ENCODE data around the gene PSMB10.
A peak's percentile ranks its signal among the peaks of the same experiment; 100 is the strongest.
"Not testable (repeated sequence)": the region's sequence is repeated elsewhere in the genome, so short reads cannot be mapped to it uniquely, and the experiment has no call there.

PSMB10 gene

DNA sequence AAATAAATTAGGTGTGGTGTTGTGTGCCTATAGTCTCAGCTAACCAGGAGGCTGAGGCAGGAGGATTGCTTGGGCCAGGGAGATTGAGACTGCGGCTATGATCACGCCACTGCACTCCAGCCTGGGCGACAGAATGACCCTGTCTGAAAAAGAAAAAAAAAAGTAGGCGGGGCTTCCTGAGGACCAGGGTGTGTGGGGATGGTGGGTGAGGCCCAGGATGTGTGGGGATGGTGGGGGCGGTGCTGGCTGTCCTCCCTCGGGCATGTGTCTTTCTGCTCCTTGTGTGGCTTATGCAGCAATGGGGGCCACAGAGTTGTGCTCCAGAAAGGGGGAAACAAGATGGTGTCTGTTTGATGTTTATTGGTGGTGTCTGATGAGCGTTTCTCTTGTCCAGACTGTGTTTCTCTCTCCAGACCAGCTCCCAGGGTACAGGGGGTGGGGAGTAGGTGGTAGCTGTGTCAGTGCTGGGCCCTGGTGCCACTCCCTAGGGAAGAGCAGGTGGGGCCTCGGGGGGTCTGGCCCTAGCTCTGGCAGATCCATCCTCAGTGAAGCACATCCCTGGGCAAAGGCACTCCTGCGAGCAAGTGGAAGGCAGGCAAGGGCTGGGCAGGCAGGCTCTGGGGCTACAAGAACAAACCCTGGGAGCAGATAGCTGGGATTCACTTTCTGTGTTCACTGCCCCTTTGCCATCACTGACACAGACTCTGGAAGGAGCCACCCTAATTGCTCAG is 5.0 kb upstream of the PSMB10 start:
- DNase-seq, result no peak

DNA sequence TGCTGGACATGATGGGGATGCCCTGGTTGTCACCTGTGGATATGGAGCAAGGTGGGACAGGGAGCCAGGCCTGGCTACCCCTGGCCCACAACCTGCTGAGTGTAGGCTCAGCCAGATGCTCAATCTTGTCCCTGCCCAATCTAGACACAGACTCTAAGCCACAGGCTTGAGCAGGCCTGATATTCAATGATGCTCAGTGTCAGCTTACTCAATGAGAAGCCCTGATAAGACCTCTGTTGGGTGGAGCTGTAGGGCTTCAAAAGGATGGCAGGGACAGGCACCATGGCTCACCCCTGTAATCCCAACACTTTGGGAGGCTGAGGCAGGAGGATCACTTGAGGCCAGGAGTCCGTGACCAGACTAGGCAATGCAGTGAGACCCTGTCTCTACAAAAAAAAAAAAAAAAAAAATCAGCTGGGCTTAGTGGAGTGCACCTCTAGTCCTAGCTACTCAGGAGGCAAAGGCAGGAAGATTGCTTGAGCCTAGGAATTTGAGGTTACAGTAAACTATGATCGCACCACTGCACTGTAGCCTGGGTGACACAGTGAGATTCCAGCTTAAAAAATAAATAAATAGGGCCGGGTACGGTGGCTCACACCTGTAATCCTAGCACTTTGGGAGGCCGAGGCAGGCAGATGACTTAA is 3.9 kb upstream of the PSMB10 start:
- DNase-seq, result no peak

DNA sequence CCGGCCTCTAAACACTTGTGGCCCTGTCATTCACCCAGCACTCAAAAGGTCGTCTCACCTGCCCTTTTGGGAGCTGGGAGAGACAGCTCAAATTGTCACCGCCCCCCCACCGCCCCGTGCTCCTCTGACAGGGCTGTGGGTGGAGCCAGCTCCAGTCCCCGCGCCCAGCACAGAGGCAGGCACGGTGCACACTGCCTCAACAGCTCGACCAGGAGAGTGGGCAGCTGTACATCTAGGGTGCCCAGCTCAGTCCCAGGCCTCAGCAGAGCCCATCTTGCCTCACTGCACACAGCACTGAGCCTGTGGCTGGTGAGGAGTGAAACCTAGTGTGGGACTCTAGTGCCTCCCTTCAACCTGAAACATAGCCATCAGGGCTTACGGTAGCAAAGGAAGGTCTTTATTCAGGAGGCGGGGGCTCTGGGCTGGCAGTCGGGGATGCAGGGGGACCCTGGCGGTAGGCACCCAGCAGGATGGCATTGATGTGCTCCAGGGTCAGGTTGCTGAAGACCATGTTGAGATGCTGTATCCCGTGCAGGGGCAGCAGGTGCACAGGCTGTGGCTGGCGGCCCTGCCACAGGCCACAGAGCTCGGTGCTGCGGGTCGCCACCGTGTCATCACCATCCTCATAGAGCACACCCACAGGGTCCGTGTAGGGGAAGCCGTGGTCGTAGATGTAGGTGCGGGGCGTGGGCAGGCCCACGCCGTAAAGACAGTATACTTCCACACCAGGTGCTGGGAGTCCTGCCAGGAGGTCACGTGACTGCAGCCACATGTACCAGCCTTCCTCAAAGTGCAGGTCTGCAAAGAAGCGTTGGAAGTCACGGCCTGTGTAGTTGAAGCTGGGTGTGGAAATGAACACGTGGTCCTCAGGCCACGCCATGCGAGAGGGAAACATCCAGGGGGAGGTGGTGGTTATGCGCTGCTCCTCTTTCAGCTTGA is 3.1 kb upstream of the PSMB10 start:
- no peak for DNase-seq

DNA sequence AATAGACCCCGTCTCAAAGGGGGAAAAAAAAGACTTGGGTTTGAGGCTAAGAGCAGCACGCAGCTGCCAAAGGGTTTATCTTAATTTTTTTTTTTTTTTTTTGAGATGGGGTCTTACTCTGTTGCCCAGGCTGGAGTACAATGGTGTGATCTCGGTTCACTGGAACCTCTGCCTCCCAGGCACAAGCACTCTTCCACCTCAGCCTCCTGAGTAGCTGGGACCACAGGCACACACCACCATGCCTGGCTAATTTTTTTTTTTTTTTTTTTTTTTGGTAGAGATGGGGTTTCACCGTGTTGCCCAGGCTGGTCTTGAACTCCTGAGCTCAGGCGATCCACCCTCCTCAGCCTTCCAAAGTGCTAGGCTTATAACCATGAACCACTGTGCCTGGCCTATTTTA is 1.1 kb upstream of the PSMB10 start:
- DNase-seq, result not testable (repeated sequence)

DNA sequence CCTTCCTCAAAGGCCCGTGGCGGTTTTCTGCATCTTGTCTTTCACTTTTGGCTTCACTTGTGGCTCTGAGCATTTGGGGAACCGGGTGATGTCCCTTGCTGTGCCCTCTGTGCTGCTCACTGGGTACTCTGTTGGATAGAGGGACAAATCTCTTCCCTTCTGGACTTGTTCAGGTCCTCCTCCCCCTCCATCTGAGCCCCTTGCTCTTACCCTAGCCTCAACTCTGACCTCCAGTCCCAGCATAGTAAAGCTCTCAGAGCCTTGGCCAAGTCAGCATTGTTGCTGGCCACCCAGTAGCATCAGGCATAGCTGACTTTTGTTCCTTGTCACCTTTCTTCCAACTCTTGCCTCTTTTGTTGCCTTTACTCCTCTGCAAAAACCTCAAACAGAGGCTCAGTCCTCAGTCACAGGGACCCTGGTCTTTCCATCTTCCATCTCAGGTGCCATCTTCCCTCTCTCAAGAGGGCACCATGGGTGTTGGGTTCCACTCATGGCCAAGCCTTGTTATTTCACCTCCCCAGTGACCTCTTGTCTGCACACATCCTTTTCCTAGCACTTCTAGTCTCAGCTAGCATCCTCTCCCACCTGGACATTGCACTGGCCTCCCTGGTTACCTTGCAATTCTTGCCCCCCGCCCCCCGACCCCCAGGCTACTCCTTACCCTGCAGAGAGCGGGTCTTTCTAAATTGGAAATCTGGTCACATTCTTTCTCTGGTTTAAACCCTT is 393 bp upstream of the PSMB10 start:
- DNase-seq, result peak; percentile 70

DNA sequence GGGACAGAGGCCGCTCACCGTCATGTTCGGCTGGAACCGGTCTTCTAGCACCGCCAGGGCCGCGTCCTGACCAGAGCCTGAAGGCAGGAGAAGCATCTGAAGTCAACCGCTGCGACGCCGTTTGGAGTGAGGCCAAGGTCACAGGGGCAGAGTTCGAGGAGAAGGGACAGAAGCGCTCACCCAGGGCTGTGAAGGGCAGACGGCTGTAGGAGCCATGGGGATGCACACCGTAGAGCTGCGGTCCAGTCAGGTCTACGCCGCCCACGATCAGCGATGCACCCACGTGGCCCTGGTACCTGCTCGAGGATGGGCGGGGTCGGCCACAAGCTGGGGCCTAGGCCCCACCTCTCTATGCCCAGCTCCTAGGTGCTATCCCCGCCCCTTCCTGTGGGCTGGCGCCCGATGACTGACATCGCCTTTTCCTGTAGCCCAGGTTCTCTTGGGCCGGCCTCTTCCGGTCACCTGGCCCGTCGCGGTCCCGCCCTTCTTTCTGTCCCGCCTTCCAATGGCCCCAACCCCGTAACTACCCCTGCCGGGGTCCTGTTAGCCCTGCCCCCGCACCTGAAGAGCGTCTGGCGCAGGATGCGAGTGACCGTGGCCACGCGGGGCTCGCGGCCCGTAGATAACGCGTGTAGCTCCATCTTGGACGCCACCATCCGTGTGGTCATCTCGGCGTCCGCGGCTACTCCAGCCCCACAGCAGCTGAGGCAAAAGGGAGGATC is 1.1 kb downstream of the PSMB10 start:
- peak; percentile 92 for DNase-seq

DNA sequence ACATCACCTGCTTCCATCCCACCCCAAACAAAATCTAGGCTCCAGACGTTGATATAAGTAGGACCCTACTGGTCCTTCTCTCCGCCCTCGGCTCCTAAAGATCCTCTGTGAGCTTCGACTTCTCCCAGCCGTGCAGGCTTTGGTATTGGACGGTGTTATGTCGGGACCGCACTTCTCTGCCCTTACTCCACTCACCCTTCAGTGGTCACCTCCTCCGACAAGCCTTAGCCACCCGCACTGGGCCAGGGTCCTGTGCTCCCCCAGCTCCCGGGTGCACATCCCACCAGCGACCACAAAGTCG is 1.6 kb downstream of the PSMB10 start:
- no peak for DNase-seq

DNA sequence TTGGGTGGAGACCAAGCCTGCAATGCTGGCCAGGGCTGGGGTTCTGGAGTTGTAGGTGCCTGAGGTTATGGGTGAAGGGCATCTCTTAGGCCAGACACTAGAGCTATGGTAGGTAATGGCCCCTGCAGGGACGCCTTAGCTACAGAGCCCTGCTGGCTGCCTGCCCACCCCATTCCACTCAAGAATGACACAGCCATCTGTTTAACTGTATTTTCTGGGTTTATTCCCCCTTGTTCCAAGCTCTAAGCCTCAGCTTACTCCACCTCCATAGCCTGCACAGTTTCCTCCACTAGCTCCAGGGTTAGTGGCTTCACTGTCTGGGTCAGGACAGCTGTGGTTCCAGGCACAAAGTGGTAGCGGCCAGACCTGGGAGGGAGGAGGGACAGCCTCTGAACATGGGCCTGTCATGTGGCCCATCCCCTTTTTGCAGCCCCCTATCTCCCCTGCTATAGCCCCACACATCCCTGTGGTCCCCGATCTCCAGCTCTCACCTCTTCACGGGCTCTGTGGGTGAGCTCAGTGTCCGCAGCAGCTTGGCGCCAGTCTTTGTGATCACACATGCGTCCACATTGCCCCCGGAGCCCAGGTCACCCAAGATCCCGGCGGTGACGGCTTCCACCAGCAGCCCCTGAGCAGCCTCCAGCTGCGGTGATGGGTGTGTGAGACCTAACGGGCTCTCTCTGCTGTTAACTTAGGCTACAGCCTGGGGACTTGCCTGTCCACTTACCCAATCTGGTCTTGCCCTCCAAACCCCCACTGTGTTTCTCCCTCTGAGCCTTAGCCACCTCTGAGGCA is 2.1 kb downstream of the PSMB10 start:
- DNase-seq, result no peak

DNA sequence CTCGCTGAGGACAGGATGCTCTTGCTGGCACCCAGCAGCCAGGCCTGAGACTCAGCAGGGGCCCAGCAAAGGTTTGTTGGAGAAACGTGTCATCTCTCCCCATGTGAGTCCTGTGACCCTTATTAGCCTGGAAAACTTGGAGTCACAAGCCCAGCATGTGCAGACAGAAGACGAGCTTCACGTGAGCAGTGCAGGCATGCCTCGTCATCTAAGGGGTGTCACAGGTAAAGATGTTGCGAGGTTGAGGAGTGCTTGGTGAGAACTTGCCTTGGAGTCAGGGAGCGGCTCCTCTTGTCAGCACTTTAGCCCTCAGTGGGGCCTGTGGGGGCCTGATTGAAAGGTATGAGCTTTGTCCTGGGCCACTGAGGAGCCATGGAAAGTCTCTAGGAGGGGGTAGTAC is 2.8 kb downstream of the PSMB10 start:
- no peak for DNase-seq

DNA sequence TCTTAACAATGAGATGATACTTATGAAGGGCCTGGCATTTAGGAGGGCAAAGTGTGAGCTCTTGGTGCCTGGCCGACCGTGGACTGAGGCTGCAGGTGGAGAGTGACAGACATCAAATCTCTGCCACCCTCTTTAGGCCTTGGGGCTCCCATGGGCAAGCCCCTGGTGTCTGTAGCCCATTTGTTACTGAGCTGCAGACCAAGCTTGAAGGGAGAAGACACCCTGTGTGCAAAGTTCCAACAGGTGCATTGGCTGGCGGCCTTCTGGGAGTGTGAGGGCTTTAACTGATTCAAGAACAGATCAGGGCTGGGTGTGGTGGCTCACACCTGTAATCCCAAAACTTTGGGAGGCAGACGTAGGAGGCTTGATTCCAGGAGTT is 4.2 kb downstream of the PSMB10 start:
- DNase-seq, result no peak

DNA sequence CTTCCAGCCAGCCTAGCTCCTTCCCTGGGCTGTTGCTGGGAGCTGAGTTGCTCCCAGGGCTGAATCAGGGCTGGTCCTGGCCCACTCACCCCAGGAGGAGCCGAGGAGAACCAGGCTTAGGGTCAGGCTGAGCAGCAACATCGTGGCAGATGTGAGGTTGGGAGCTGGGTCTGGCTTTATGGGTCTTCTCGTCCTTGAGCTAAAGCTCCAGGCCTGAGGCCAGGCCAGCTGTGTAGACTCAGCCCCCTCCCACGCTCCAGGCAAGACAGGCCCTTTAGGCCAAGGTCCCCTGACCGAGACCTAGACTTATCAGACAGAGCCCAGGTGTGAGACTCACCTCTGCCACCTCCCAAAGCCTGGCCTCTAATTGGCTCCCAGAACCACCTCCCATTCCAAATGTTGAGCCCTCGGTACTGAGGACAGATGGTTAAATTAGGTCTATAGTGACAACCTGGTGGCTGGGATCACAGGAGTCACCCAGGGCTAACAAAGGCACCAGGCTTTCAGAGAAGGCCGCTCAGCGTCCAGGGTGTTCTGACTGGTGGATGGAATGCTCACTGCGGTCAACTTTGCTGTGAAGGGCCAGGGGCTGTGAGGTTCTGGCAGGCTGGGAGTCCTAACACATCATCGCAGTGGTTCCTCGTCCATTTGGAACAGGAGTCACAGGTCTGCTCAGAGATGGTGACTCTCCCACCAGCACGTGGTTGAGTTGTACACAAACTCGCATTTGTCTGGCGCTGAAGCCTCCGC is 4.8 kb downstream of the PSMB10 start, which contains the start of gene CTRL:
Gene CTRL, minus strand, starts transcription at position 151 of the 750 bp plus-strand sequence. Its CDS starts 10 bp downstream, at position 141.
- no peak for DNase-seq

DNA sequence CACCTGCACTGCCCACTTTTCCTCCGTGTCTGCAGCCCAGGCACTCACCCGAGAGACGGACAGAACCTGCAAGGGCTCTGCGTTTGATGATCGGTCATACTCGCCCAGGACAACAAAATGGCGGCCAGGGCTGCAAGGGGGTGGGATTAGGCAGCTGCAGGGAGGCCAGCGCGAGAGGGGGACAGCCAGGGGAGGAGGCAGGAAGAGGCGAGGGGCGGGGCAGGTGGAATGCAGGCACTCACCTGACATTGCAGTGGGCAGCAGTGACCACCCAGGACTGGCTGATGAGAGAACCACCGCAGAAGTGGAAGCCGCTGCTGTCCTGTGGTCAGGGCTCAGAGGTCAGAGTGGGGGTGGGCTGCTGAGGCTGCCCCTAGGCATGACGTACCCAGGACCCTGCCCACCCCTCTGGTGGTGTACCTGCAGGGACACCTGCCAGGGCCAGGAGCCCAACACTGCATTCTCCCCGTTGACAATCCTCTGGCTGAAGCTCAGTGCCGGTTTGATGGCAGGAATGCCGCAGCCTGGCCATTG is 5.9 kb downstream of the PSMB10 start:
- DNase-seq, result no peak

DNA sequence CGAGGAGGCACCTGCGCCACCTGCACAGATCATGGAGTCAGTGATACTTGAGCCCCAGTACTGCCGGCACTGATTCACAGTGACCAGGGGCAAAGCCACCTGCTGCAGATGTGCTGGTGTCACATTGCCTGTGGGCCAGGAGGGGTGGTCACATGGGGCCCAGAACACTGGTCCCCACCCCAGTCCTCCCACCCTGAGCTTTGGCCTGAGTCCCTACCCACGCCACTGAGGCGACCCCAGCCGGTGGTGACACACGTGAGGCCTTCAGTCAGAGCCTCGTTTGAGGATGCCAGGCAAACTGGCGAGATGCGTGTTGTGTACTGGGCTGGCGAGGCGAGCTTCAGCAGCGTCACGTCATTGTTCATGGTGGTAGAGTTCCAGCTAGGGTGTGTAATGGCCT is 6.5 kb downstream of the PSMB10 start:
- DNase-seq, result no peak

DNA sequence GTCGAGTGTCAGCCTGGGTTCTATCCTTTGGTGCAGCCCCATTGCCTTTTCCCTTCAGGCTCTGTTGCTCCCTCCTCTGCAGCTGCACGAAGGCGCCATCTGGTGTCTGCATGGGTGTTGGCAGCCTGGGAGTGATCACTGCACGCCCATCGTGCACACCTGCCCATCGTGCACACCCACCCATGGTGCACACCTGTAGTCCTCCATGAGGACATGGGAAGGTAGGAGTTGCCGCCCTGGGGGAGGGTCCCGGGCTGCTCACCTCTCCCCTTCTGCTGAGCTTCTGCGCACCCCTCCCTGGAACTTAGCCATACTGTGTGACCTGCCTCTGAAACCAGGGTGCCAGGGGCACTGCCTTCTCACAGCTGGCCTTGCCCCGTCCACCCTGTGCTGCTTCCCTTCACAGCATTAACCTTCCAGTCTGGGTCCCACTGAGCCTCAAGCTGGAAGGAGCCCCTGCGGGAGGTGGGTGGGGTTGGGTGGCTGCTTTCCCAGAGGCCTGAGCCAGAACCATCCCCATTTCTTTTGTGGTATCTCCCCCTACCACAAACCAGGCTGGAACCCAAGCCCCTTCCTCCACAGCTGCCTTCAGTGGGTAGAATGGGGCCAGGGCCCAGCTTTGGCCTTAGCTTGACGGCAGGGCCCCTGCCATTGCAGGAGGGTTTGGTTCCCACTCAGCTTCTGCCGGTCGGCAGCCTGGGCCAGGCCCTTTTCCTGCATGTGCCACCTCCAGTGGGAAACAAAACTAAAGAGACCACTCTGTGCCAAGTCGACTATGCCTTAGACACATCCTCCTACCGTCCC is 7.9 kb downstream of the PSMB10 start:
- DNase-seq, result peak; percentile 58

DNA sequence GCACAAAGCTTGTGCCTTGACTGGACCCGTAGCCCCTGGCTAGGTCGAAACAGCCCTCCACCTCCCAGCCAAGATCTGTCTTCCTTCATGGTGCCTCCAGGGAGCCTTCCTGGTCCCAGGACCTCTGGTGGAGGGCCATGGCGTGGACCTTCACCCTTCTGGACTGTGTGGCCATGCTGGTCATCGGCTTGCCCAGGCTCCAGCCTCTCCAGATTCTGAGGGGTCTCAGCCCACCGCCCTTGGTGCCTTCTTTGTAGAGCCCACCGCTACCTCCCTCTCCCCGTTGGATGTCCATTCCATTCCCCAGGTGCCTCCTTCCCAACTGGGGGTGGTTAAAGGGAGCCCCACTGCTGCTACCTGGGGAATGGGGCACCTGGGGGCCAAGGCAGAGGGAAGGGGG is 8.5 kb downstream of the PSMB10 start:
- no peak for DNase-seq

DNA sequence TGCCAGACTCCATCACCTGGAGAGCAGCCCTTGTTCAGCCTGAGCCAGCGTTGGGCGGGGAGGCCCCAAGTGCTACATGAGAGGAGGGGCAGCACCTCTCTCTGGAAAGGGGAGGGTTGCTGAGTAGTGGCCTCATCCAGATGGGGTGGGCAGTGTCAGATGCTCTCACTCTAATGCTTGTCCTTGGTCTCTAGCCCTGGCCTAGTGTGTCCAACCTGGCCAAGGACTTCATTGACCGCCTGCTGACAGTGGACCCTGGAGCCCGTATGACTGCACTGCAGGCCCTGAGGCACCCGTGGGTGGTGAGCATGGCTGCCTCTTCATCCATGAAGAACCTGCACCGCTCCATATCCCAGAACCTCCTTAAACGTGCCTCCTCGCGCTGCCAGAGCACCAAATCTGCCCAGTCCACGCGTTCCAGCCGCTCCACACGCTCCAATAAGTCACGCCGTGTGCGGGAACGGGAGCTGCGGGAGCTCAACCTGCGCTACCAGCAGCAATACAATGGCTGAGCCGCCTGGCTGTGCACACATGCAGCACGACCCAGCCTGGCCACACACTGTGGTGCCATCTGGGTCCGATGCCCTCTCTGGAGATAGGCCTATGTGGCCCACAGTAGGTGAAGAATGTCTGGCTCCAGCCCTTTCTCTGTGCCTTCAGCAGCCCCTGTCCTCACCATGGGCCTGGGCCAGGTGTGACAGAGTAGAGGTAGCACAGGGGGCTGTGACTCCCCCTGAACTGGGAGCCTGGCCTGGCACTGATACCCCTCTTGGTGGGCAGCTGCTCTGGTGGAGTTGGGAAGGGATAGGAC is 9.3 kb downstream of the PSMB10 start:
- no peak for DNase-seq

DNA sequence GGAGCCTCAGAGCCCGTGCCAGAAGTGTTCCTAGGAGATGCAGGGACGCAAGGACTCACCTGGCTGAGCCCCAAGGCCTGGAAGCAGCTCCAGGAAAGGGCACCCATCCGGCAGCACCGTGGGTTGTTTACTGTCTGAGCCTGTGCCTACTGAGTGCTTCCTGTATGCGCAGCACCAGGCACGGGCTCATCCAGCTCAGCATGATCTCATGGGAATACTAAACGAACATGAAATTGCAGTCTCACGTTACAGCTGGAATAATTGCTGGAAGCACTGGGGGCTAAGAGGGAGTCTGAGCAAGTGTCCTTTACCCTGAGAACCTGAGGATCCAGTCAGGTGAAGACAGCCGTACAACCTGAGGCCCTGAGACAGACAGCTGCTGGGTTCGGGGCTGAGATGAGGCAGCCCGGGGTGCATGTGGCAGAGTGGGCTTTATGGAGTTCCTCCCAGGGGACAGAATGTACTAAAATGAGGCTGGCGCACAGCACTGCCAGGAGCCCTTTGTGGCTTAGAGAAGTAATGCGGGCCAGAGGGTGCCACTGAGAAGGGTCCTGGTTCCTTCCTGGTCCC is 10.4 kb downstream of the PSMB10 start:
- DNase-seq, result no peak

Data from fibroblast of skin of back (primary cell).